Measurements from ENCODE around the gene C1QTNF12.

GRCh38 chr1:1268284-1268682 is 21.8 kb upstream of the C1QTNF12 start:
- TF ChIP-seq CTCF (IDR thresholded peaks at IDR 0.05; ENCODE audit: extremely low read depth in 1 of 2, insufficient read depth in 1 of 2, low read depth in 1 of 2, low read length in 2 of 2) (no peak), POLR2AphosphoS5 (IDR thresholded peaks at IDR 0.05; ENCODE audit: insufficient read depth, low read depth, low read length) (no peak), POLR2A (IDR thresholded peaks at IDR 0.05; ENCODE audit: low read depth, low read length) (no peak)
